ENCODE measurements around the gene RRAS2.

DNA sequence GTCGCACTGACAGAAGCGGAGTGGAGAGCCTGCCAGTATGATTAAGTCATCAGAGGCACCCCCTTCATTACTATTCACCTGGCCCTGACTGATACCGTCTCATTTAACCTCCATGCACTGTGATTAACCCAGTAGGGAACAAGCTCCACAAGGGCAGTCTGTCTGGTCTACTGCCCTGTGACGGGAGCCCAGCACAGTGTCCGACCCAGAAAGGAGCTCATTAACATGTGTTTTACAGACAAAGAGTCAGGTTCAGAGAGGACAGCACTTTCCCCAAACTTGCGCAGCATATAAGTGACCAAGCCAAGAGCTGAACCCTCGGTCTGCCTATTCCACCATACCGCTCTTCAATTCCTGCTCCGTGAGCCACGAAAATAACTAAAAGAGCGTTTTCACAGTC, 129.5 kb downstream of the RRAS2 start:
- no peak for TF ChIP-seq RAD21 (CRISPR knock-in tag; conservative IDR thresholded peaks at IDR 0.05 in 1 of 2, IDR thresholded peaks at IDR 0.05 in 1 of 2)
- TF ChIP-seq, protein P1, sequence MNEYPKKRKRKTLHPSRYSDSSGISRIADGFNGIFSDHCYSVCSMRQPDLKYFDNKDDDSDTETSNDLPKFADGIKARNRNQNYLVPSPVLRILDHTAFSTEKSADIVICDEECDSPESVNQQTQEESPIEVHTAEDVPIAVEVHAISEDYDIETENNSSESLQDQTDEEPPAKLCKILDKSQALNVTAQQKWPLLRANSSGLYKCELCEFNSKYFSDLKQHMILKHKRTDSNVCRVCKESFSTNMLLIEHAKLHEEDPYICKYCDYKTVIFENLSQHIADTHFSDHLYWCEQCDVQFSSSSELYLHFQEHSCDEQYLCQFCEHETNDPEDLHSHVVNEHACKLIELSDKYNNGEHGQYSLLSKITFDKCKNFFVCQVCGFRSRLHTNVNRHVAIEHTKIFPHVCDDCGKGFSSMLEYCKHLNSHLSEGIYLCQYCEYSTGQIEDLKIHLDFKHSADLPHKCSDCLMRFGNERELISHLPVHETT (CRISPR knock-in tag; conservative IDR thresholded peaks at IDR 0.05 in 1 of 2, IDR thresholded peaks at IDR 0.05 in 1 of 2) = no peak
- TF ChIP-seq ZNF668 (CRISPR knock-in tag; IDR thresholded peaks at IDR 0.05) = no peak
- TF ChIP-seq GABPA (tag; conservative IDR thresholded peaks at IDR 0.05; ENCODE audit: low read depth) = no peak
- TF ChIP-seq CTCF (IDR thresholded peaks at IDR 0.05 in 2 of 3, conservative IDR thresholded peaks at IDR 0.05 in 1 of 3; ENCODE audit: insufficient read depth in 2 of 3, low read depth in 1 of 3, low read length in 3 of 3) = no peak
- TF ChIP-seq TAF1 (IDR thresholded peaks at IDR 0.05; ENCODE audit: control insufficient read depth, extremely low read depth, insufficient read depth, low read length, severe bottlenecking) = no peak
- TF ChIP-seq, protein P2, sequence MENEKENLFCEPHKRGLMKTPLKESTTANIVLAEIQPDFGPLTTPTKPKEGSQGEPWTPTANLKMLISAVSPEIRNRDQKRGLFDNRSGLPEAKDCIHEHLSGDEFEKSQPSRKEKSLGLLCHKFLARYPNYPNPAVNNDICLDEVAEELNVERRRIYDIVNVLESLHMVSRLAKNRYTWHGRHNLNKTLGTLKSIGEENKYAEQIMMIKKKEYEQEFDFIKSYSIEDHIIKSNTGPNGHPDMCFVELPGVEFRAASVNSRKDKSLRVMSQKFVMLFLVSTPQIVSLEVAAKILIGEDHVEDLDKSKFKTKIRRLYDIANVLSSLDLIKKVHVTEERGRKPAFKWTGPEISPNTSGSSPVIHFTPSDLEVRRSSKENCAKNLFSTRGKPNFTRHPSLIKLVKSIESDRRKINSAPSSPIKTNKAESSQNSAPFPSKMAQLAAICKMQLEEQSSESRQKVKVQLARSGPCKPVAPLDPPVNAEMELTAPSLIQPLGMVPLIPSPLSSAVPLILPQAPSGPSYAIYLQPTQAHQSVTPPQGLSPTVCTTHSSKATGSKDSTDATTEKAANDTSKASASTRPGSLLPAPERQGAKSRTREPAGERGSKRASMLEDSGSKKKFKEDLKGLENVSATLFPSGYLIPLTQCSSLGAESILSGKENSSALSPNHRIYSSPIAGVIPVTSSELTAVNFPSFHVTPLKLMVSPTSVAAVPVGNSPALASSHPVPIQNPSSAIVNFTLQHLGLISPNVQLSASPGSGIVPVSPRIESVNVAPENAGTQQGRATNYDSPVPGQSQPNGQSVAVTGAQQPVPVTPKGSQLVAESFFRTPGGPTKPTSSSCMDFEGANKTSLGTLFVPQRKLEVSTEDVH (IDR thresholded peaks at IDR 0.05; ENCODE audit: low read depth, partially characterized antibody) = no peak
